HepG2 (cell line): ENCODE results near the gene BAHD1. TPM values are rescaled to one million over a fixed set of nuclear protein-coding genes. Genes with fewer than 3 reads are reported as not detected.

Experiments
- BCL6 ChIP-seq: IDR thresholded peaks from 2 replicates; pipeline ENCODE4 v1.6.1; 2016; ENCODE audit warnings: missing genetic modification reagents, missing compliant biosample characterization
- NCOR1 ChIP-seq: fragments of 200-600 bp; sonication (generic); IDR thresholded peaks from 2 replicates; pipeline ENCODE4 v1.7.0; 2017; ENCODE audit warnings: antibody characterized with exemption, low read length, borderline replicate concordance
- PHF5A ChIP-seq: IDR thresholded peaks from one replicate; pipeline ENCODE4 v1.6.1; 2018; ENCODE audit warnings: low read depth, missing genetic modification reagents; ENCODE audit not compliant: unreplicated experiment
- REPIN1 ChIP-seq: sonication (generic); formaldehyde crosslinking; IDR thresholded peaks from 2 replicates; pipeline ENCODE4 v1.8.0; 2022; ENCODE audit warnings: missing genetic modification reagents, low read depth, mild to moderate bottlenecking, borderline replicate concordance
- SKI ChIP-seq: fragments of 450-650 bp; IDR thresholded peaks from one replicate; pipeline ENCODE4 v1.6.1; 2018; ENCODE audit warnings: mild to moderate bottlenecking; ENCODE audit not compliant: partially characterized antibody
- ZNF274 ChIP-seq: sonication (generic); formaldehyde crosslinking; IDR thresholded peaks from 2 replicates; pipeline ENCODE4 v1.5.1; 2020; ENCODE audit warnings: mild to moderate bottlenecking, missing genetic modification reagents
- ZNF350 ChIP-seq: sonication (generic); formaldehyde crosslinking; IDR thresholded peaks from 2 replicates; pipeline ENCODE4 v1.4.0; 2020; ENCODE audit warnings: mild to moderate bottlenecking, low read depth, missing genetic modification reagents, borderline replicate concordance
- ZNF766 ChIP-seq: sonication (generic); formaldehyde crosslinking; IDR thresholded peaks from 2 replicates; pipeline ENCODE4 v1.5.0; 2020; ENCODE audit warnings: missing genetic modification reagents, borderline replicate concordance
- ZZZ3 ChIP-seq: sonication (generic); formaldehyde crosslinking; IDR thresholded peaks from 2 replicates; pipeline ENCODE4 v1.4.0; 2020; ENCODE audit warnings: missing genetic modification reagents, mild to moderate bottlenecking, borderline replicate concordance
- polyA plus RNA-seq, 8 experiments: library from polyadenylated mRNA; depleted of rRNA in 3 of 8; stranded (reverse) in 7 of 8; unstranded in 1 of 8; fragments of >200 nt; fragmentation: Illumina TruSeq in 4 of 8; extraction: Trizol in 4 of 8; gene quantifications; 2 replicates each; pipeline versions ENCODE4 v1.2.1 to v1.2.3, GENCODE V29; 2011 to 2016; ENCODE audit warnings: low read depth in 4 of 8, missing spikeins in 1 of 8, mixed read lengths in 1 of 8; ENCODE audit not compliant: insufficient read depth in 1 of 8
- total RNA-seq, 5 experiments: library from RNA; depleted of rRNA; stranded (reverse); fragments of >200 nt; fragmentation: Illumina TruSeq; extraction: Trizol; gene quantifications; 2 replicates each; pipeline ENCODE4 v1.2.3, GENCODE V29; 2016; ENCODE audit warnings: low read depth in 1 of 5
- TF ChIP-seq, protein P1 (sequence below), 2 experiments: sonication (generic) in 1 of 2; formaldehyde crosslinking in 1 of 2; IDR thresholded peaks; 2 replicates each; pipeline versions ENCODE4 v1.5.1 to v1.6.1; 2011 to 2020; ENCODE audit warnings: borderline replicate concordance in 1 of 2, low read depth in 1 of 2, low read length in 1 of 2, mild to moderate bottlenecking in 1 of 2, missing genetic modification reagents in 1 of 2, moderate library complexity in 1 of 2
- TF ChIP-seq, protein P2 (sequence below): sonication (generic); formaldehyde crosslinking; IDR thresholded peaks from 2 replicates; pipeline ENCODE4 v1.9.0; 2021; ENCODE audit warnings: missing genetic modification reagents, borderline replicate concordance
- TF ChIP-seq, protein P3 (sequence below): sonication (generic); formaldehyde crosslinking; IDR thresholded peaks from 2 replicates; pipeline ENCODE4 v1.4.0; 2020; ENCODE audit warnings: missing genetic modification reagents
- TF ChIP-seq, protein P4 (sequence below): sonication (generic); formaldehyde crosslinking; IDR thresholded peaks from 2 replicates; pipeline ENCODE4 v1.4.0; 2020; ENCODE audit warnings: missing genetic modification reagents

Gene BAHD1
- total and polyA plus RNA-seq, 2 of the 13 experiments (the other 11 are each of a cell fraction or from before 2014, with no cell fraction given): 3.3 to 8.7 TPM

DNA sequence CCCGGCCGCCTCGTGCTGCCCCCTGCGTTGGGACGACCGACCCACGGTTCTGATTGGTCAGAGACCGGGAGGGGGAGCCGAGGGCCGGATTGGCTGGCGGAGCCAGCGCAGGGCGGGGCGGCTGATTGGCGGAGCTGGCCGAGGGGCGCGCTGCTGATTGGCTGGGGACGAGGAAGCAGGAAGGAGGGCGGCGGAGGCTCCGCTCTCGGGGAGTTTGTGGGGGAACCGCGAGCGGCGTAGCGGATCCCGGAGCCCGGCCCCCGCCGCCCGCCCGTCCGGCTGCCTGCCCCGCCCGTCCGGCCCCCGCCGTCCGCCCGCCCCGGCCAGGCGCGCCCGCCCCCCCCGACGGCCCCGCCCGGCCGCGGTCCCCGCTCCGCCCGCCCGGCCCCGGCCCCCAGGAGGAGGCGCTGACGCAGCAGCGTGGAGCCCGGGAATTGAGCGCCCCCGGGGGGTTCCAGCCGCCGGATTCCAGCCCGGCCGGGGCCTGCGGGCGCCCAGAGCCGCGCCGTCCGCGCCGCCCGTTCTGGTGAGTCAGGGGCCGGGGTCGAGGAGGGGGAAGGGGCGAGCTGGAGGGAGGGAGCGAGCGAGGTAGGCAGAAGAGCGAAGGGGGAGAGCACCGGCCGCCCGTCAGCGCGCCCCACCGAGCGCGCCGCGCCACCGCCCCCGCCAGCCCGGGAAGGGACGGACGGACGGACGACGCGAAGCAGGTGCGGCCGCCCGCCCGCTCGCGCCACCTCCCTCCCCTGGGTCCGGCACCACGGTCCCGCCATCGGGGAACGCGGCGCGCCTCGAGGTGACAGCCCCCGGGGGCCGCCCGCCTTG lies at the start of gene BAHD1 (continued):
- TF ChIP-seq, protein P1, sequence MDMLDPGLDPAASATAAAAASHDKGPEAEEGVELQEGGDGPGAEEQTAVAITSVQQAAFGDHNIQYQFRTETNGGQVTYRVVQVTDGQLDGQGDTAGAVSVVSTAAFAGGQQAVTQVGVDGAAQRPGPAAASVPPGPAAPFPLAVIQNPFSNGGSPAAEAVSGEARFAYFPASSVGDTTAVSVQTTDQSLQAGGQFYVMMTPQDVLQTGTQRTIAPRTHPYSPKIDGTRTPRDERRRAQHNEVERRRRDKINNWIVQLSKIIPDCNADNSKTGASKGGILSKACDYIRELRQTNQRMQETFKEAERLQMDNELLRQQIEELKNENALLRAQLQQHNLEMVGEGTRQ (IDR thresholded peaks at IDR 0.05; ENCODE audit: low read depth, low read length): no peak
- TF ChIP-seq, protein P1 (CRISPR knock-in tag; IDR thresholded peaks at IDR 0.05; ENCODE audit: borderline replicate concordance): no peak
- no peak for TF ChIP-seq SKI
- TF ChIP-seq NCOR1: no peak
- TF ChIP-seq, protein P2, sequence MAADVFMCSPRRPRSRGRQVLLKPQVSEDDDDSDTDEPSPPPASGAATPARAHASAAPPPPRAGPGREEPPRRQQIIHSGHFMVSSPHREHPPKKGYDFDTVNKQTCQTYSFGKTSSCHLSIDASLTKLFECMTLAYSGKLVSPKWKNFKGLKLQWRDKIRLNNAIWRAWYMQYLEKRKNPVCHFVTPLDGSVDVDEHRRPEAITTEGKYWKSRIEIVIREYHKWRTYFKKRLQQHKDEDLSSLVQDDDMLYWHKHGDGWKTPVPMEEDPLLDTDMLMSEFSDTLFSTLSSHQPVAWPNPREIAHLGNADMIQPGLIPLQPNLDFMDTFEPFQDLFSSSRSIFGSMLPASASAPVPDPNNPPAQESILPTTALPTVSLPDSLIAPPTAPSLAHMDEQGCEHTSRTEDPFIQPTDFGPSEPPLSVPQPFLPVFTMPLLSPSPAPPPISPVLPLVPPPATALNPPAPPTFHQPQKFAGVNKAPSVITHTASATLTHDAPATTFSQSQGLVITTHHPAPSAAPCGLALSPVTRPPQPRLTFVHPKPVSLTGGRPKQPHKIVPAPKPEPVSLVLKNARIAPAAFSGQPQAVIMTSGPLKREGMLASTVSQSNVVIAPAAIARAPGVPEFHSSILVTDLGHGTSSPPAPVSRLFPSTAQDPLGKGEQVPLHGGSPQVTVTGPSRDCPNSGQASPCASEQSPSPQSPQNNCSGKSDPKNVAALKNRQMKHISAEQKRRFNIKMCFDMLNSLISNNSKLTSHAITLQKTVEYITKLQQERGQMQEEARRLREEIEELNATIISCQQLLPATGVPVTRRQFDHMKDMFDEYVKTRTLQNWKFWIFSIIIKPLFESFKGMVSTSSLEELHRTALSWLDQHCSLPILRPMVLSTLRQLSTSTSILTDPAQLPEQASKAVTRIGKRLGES (CRISPR knock-in tag): no peak
- TF ChIP-seq ZNF350: no peak
- TF ChIP-seq, protein P3, sequence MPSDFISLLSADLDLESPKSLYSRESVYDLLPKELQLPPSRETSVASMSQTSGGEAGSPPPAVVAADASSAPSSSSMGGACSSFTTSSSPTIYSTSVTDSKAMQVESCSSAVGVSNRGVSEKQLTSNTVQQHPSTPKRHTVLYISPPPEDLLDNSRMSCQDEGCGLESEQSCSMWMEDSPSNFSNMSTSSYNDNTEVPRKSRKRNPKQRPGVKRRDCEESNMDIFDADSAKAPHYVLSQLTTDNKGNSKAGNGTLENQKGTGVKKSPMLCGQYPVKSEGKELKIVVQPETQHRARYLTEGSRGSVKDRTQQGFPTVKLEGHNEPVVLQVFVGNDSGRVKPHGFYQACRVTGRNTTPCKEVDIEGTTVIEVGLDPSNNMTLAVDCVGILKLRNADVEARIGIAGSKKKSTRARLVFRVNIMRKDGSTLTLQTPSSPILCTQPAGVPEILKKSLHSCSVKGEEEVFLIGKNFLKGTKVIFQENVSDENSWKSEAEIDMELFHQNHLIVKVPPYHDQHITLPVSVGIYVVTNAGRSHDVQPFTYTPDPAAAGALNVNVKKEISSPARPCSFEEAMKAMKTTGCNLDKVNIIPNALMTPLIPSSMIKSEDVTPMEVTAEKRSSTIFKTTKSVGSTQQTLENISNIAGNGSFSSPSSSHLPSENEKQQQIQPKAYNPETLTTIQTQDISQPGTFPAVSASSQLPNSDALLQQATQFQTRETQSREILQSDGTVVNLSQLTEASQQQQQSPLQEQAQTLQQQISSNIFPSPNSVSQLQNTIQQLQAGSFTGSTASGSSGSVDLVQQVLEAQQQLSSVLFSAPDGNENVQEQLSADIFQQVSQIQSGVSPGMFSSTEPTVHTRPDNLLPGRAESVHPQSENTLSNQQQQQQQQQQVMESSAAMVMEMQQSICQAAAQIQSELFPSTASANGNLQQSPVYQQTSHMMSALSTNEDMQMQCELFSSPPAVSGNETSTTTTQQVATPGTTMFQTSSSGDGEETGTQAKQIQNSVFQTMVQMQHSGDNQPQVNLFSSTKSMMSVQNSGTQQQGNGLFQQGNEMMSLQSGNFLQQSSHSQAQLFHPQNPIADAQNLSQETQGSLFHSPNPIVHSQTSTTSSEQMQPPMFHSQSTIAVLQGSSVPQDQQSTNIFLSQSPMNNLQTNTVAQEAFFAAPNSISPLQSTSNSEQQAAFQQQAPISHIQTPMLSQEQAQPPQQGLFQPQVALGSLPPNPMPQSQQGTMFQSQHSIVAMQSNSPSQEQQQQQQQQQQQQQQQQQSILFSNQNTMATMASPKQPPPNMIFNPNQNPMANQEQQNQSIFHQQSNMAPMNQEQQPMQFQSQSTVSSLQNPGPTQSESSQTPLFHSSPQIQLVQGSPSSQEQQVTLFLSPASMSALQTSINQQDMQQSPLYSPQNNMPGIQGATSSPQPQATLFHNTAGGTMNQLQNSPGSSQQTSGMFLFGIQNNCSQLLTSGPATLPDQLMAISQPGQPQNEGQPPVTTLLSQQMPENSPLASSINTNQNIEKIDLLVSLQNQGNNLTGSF (CRISPR knock-in tag): no peak
- no peak for TF ChIP-seq ZNF274
- no peak for TF ChIP-seq ZNF766
- no peak for TF ChIP-seq REPIN1 (CRISPR knock-in tag)
- TF ChIP-seq PHF5A (CRISPR knock-in tag): no peak
- no peak for TF ChIP-seq ZZZ3 (CRISPR knock-in tag)
- TF ChIP-seq, protein P4, sequence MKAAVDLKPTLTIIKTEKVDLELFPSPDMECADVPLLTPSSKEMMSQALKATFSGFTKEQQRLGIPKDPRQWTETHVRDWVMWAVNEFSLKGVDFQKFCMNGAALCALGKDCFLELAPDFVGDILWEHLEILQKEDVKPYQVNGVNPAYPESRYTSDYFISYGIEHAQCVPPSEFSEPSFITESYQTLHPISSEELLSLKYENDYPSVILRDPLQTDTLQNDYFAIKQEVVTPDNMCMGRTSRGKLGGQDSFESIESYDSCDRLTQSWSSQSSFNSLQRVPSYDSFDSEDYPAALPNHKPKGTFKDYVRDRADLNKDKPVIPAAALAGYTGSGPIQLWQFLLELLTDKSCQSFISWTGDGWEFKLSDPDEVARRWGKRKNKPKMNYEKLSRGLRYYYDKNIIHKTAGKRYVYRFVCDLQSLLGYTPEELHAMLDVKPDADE: no peak; the same call in 1 of the 2 replicates
- no peak for TF ChIP-seq BCL6
